ENCODE measurements around the gene KCNMA1. TPM values are rescaled to one million over a fixed set of nuclear protein-coding genes. Genes with fewer than 3 reads are reported as not detected.

KCNMA1 gene
- total and polyA plus RNA-seq, 10 donors, result 9.3 to 114 (median 51.5) TPM

GRCh38 chr10:76971547-76972170 is 665.9 kb downstream of the KCNMA1 start:
- no peak for TF ChIP-seq POLR2A (IDR thresholded peaks at IDR 0.05)
- TF ChIP-seq CTCF (IDR thresholded peaks at IDR 0.05 in 8 of 11, conservative IDR thresholded peaks at IDR 0.05 in 3 of 11), result no peak
- no peak for TF ChIP-seq POLR2AphosphoS5 (IDR thresholded peaks at IDR 0.05)

GRCh38 chr10:76970711-76971519 is 666.7 kb downstream of the KCNMA1 start:
- TF ChIP-seq CTCF (IDR thresholded peaks at IDR 0.05 in 8 of 11, conservative IDR thresholded peaks at IDR 0.05 in 3 of 11) (no peak), POLR2A (IDR thresholded peaks at IDR 0.05) (no peak), POLR2AphosphoS5 (IDR thresholded peaks at IDR 0.05) (no peak)
- H3K4me3 ChIP-seq, result no peak overlapping the region
- intact Hi-C loops (cut with DNase I; ENCODE audit: low total_unique reads), result loop anchor here (10.0 kb wide), 1 partner anchor 406 kb away; no protein-coding TSS in a partner anchor
- 72 to 93% (median 89%) methylated on average over 6 of the region's 6 CpGs for WGBS, 5 donors
- H3K36me3 ChIP-seq, result no peaks in the 10 kb centered on the region
- no peak for DNase-seq
- no peak overlapping the region for H3K27ac ChIP-seq
- no peaks in the 10 kb centered on the region for H3K4me1 ChIP-seq
- no peaks in the 10 kb centered on the region for H3K9me3 ChIP-seq
- H3K27me3 ChIP-seq (replicated peaks in 1 of 7), result no peaks in the 10 kb centered on the region

More at GRCh38 chr10:76971547-76972170, 665.9 kb downstream of the KCNMA1 start:
- Histone ChIP-seq H3K4me3 (no peak overlapping the region), H3K36me3 (no peaks in the 10 kb centered on the region), H3K4me1 (no peaks in the 10 kb centered on the region), H3K9me3 (no peaks in the 10 kb centered on the region), H3K27me3 (replicated peaks in 1 of 7) (no peaks in the 10 kb centered on the region), H3K27ac (no peak overlapping the region)
- intact Hi-C loops (cut with DNase I; ENCODE audit: low total_unique reads), result loop anchor here (10.0 kb wide), 1 partner anchor 407 kb away; no protein-coding TSS in a partner anchor
- WGBS, 5 donors, result 73 to 81% (median 76%) methylated on average over 8 of the region's 8 CpGs
- no peak for DNase-seq

- WGBS, 5 donors, result 78 to 89% (median 88%) methylated on average over 9 of the region's 9 CpGs
- intact Hi-C loops (cut with DNase I; ENCODE audit: low total_unique reads), result no loop called here
- Histone ChIP-seq H3K4me1 (no peaks in the 10 kb centered on the region), H3K4me3 (no peak overlapping the region), H3K36me3 (no peaks in the 10 kb centered on the region), H3K27me3 (replicated peaks in 1 of 7) (no peaks in the 10 kb centered on the region), H3K27ac (no peak overlapping the region), H3K9me3 (no peaks in the 10 kb centered on the region)
- TF ChIP-seq POLR2A (IDR thresholded peaks at IDR 0.05) (no peak), CTCF (IDR thresholded peaks at IDR 0.05 in 8 of 11, conservative IDR thresholded peaks at IDR 0.05 in 3 of 11) (no peak)
- DNase-seq, result no peak
Observed at GRCh38 chr10:76969366-76969948, 668.2 kb downstream of the KCNMA1 start.

- no peaks in the 10 kb centered on the region for H3K36me3 ChIP-seq
Observed at GRCh38 chr10:76968483-76968882, 669.1 kb downstream of the KCNMA1 start.

More at GRCh38 chr10:76968483-76968882, 669.1 kb downstream of the KCNMA1 start:
- DNase-seq, result no peak
- Histone ChIP-seq H3K9me3 (no peaks in the 10 kb centered on the region), H3K27ac (no peak overlapping the region), H3K4me3 (no peak overlapping the region), H3K4me1 (no peaks in the 10 kb centered on the region), H3K27me3 (replicated peaks in 1 of 7) (no peaks in the 10 kb centered on the region)
- TF ChIP-seq POLR2A (IDR thresholded peaks at IDR 0.05) (no peak), CTCF (IDR thresholded peaks at IDR 0.05 in 8 of 11, conservative IDR thresholded peaks at IDR 0.05 in 3 of 11) (no peak), POLR2AphosphoS5 (IDR thresholded peaks at IDR 0.05) (no peak)
- WGBS, 5 donors, result 74 to 85% (median 77%) methylated on average over 2 of the region's 2 CpGs
- intact Hi-C loops (cut with DNase I; ENCODE audit: low total_unique reads), result no loop called here
